Sigmoid colon (tissue), 4 donors: ENCODE results near the gene UST.

Experiments
- CTCF ChIP-seq, 4 experiments: fragments of 450-650 bp in 3 of 4; fragments of 200-600 bp in 1 of 4; IDR thresholded peaks; one replicate each; pipeline ENCODE4 v1.5.1; 2016 to 2019; ENCODE audit warnings: antibody characterized with exemption in 4 of 4, mild to moderate bottlenecking in 3 of 4, moderate library complexity in 2 of 4
- EP300 ChIP-seq, 4 donors: sonication (generic); formaldehyde crosslinking; IDR thresholded peaks; one replicate each; pipeline ENCODE4 v1.6.1; 2017; ENCODE audit warnings: antibody characterized with exemption in 4 of 4
- POLR2A ChIP-seq, 2 donors: fragments of 450-650 bp; IDR thresholded peaks; one replicate each; pipeline ENCODE4 v1.6.1; 2016; ENCODE audit warnings: antibody characterized with exemption in 2 of 2, mild to moderate bottlenecking in 2 of 2, moderate library complexity in 2 of 2
- POLR2AphosphoS5 ChIP-seq, 4 donors: sonication (generic); formaldehyde crosslinking; IDR thresholded peaks; one replicate each; pipeline ENCODE4 v1.6.1; 2017; ENCODE audit warnings: antibody characterized with exemption in 4 of 4

GRCh38 chr6:149125309-149125708, 378.5 kb downstream of the UST start:
- TF ChIP-seq CTCF (IDR thresholded peaks at IDR 0.05) (no peak), POLR2A (IDR thresholded peaks at IDR 0.05) (no peak), EP300 (IDR thresholded peaks at IDR 0.05) (no peak), POLR2AphosphoS5 (IDR thresholded peaks at IDR 0.05) (no peak)
